Hepatocyte (in vitro differentiated cells): ENCODE results near the gene GPRC5B.

Source experiments
- EZH2 ChIP-seq: fragments of 200-600 bp; sonication (generic); IDR thresholded peaks from 2 replicates; pipeline ENCODE4 v1.6.1; 2016; ENCODE audit warnings: antibody characterized with exemption, mild to moderate bottlenecking, borderline replicate concordance
- EZH2phosphoT487 ChIP-seq: fragments of 200-600 bp; sonication (generic); IDR thresholded peaks from one replicate; pipeline ENCODE4 v1.6.1; 2018; ENCODE audit warnings: antibody characterized with exemption, mild to moderate bottlenecking, low read depth, moderate library complexity; ENCODE audit not compliant: unreplicated experiment, severe bottlenecking
- TF ChIP-seq, protein P1 (sequence below): fragments of 200-600 bp; sonication (generic); IDR thresholded peaks from 2 replicates; pipeline ENCODE4 v1.5.1; 2016; ENCODE audit warnings: antibody characterized with exemption, mild to moderate bottlenecking; ENCODE audit not compliant: poor library complexity

DNA sequence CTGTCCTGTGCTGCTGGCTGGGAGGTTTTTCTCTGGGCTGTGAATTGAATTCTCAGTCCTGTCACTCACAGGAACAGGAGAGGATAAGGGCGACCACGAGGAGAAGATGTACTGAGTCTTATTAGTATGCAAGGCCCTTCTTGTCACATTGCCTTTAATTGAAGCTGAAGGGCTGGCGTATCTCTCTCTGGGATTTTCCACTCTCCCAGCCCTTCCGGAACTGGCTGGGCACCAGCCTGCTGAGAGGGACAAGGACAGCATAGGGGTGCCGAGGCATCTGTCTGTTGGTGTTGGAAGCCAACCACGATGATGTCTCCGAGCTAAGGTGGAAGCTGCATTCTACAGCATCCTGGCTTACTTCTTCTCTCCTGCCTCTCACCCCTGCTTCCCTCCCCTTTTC lies 33.2 kb downstream of the GPRC5B start:
- TF ChIP-seq, protein P1, sequence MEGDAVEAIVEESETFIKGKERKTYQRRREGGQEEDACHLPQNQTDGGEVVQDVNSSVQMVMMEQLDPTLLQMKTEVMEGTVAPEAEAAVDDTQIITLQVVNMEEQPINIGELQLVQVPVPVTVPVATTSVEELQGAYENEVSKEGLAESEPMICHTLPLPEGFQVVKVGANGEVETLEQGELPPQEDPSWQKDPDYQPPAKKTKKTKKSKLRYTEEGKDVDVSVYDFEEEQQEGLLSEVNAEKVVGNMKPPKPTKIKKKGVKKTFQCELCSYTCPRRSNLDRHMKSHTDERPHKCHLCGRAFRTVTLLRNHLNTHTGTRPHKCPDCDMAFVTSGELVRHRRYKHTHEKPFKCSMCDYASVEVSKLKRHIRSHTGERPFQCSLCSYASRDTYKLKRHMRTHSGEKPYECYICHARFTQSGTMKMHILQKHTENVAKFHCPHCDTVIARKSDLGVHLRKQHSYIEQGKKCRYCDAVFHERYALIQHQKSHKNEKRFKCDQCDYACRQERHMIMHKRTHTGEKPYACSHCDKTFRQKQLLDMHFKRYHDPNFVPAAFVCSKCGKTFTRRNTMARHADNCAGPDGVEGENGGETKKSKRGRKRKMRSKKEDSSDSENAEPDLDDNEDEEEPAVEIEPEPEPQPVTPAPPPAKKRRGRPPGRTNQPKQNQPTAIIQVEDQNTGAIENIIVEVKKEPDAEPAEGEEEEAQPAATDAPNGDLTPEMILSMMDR = no peak
- no peak for TF ChIP-seq EZH2
- no peak for TF ChIP-seq EZH2phosphoT487
